Keratinocyte (primary cell): ENCODE results near the gene TGM1. TPM values are rescaled to one million over a fixed set of nuclear protein-coding genes. Genes with fewer than 3 reads are reported as not detected.

Source experiments
- DNase-seq: peaks from one replicate; pipeline ENCODE4 v3.0.0-alpha.2; 2011; ENCODE audit warnings: low read depth, missing footprints, low spot score
- FAIRE-seq: peaks from 2 replicates; lab custom pipeline; 2011; peaks lifted over from hg19 to GRCh38; lab: Jason Lieb, UNC
- H2AFZ ChIP-seq: 2 replicates; pipeline ENCODE4 v1.6.0; 2012; ENCODE audit warnings: low read length, control low read depth, inconsistent platforms; ENCODE audit not compliant: control insufficient read depth
- H3K27ac ChIP-seq: 2 replicates; pipeline ENCODE4 v1.5.1; 2011; ENCODE audit warnings: low read length; ENCODE audit not compliant: control insufficient read depth, insufficient read depth
- H3K27me3 ChIP-seq: 3 replicates; pipeline ENCODE4 v1.6.0; 2011; ENCODE audit warnings: low read length; ENCODE audit not compliant: control insufficient read depth, insufficient read depth; ENCODE audit errors: extremely low read depth
- H3K36me3 ChIP-seq, 2 experiments: 2 replicates in 1 of 2; 3 replicates in 1 of 2; pipeline ENCODE4 v1.5.1; 2011; ENCODE audit warnings: low read length in 2 of 2, mild to moderate bottlenecking in 1 of 2; ENCODE audit not compliant: control insufficient read depth in 2 of 2, insufficient read depth in 2 of 2; ENCODE audit errors: extremely low read depth in 1 of 2
- H3K4me1 ChIP-seq: 3 replicates; pipeline ENCODE4 v1.5.1; 2011; ENCODE audit warnings: low read length; ENCODE audit not compliant: control insufficient read depth, insufficient read depth; ENCODE audit errors: extremely low read depth
- H3K4me2 ChIP-seq: 3 replicates; pipeline ENCODE4 v1.6.0; 2011; ENCODE audit warnings: low read depth, low read length; ENCODE audit not compliant: control insufficient read depth, insufficient read depth; ENCODE audit errors: extremely low read depth
- H3K4me3 ChIP-seq, 3 experiments: fragments of 200-600 bp in 1 of 3; sonication (generic) in 1 of 3; 2 replicates in 2 of 3; 3 replicates in 1 of 3; pipeline ENCODE4 v1.5.1; 2011 to 2016; ENCODE audit warnings: low read length in 3 of 3, mild to moderate bottlenecking in 3 of 3, control low read depth in 2 of 3, inconsistent platforms in 1 of 3, low read depth in 1 of 3, mixed read lengths in 1 of 3, mixed run types in 1 of 3, moderate library complexity in 1 of 3; ENCODE audit not compliant: control insufficient read depth in 2 of 3, insufficient read depth in 2 of 3; ENCODE audit errors: extremely low read depth in 1 of 3
- H3K79me2 ChIP-seq: 2 replicates; pipeline ENCODE4 v1.6.0; 2012; ENCODE audit warnings: low read length; ENCODE audit not compliant: control insufficient read depth, insufficient read depth
- H3K9ac ChIP-seq: 3 replicates; pipeline ENCODE4 v1.6.0; 2011; ENCODE audit warnings: low read length; ENCODE audit not compliant: control insufficient read depth, insufficient read depth; ENCODE audit errors: extremely low read depth
- H3K9me1 ChIP-seq: 3 replicates; pipeline ENCODE4 v1.6.0; 2011; ENCODE audit warnings: low read length; ENCODE audit not compliant: control insufficient read depth, insufficient read depth; ENCODE audit errors: extremely low read depth
- H3K9me3 ChIP-seq: 2 replicates; pipeline ENCODE4 v1.5.1; 2012; ENCODE audit warnings: low read depth, low read length; ENCODE audit not compliant: control insufficient read depth
- H4K20me1 ChIP-seq: 3 replicates; pipeline ENCODE4 v1.6.0; 2011; ENCODE audit warnings: low read length; ENCODE audit not compliant: control insufficient read depth, insufficient read depth; ENCODE audit errors: extremely low read depth
- CTCF ChIP-seq, 3 experiments: IDR thresholded peaks in 1 of 3; conservative IDR thresholded peaks in 1 of 3; optimal IDR thresholded peaks in 1 of 3; 2 replicates in 2 of 3; 3 replicates in 1 of 3; pipeline versions ENCODE3 to v1.5.1; 2011; ENCODE audit warnings: low read length in 3 of 3, mild to moderate bottlenecking in 3 of 3, moderate library complexity in 2 of 3, control low read depth in 1 of 3, inconsistent platforms in 1 of 3; ENCODE audit not compliant: insufficient read depth in 2 of 3; ENCODE audit errors: extremely low read depth in 1 of 3
- EZH2 ChIP-seq: IDR thresholded peaks from one replicate; pipeline ENCODE4 v1.6.1; 2012; ENCODE audit warnings: inconsistent platforms, mild to moderate bottlenecking, low read length, moderate library complexity
- dilution Hi-C: fragments of 300-500 bp; cut with MboI; formaldehyde crosslinking; loops from one replicate; pipeline ENCODE4 v1.7.0; 2020; ENCODE audit warnings: low sequenced_read_pairs; ENCODE audit not compliant: extremely low pct_ligation_motif_present
- polyA plus RNA-seq, 5 experiments: library from polyadenylated mRNA; depleted of rRNA in 3 of 5; stranded (reverse) in 3 of 5; stranded (forward) in 1 of 5; unstranded in 1 of 5; fragments of >200 nt; gene quantifications; 1 replicate in 1 of 5; 2 replicates in 3 of 5; 3 replicates in 1 of 5; pipeline versions ENCODE4 v1.2.1 to v1.2.3, GENCODE V29; 2011 to 2012; ENCODE audit warnings: missing spikeins in 2 of 5, low read depth in 1 of 5, low replicate concordance in 1 of 5

Gene TGM1
- polyA plus RNA-seq, 1 donor (not counting 4 experiments of a cell fraction or from before 2014, with no cell fraction given), result 16.1 TPM

GRCh38 chr14:24289649-24290280, 26.8 kb upstream of the TGM1 start:
- dilution Hi-C loops, result no loop called here
- Histone ChIP-seq H3K27me3 (no peaks in the 10 kb centered on the region), H3K36me3 (peaks cover 27 to 33% of the 10 kb centered on the region in 2 experiments), H3K9me3 (no peaks in the 10 kb centered on the region), H3K4me3 (no peak overlapping the region), H3K9me1 (no peaks in the 10 kb centered on the region), H3K4me1 (peaks cover 7% of the 10 kb centered on the region), H2AFZ (no peak overlapping the region), H3K27ac (no peak overlapping the region), H3K4me2 (no peak overlapping the region), H3K9ac (no peak overlapping the region), H4K20me1 (no peaks in the 10 kb centered on the region), H3K79me2 (no peaks in the 10 kb centered on the region)
- DNase-seq, result no peak
- no peak for FAIRE-seq
- no peak for TF ChIP-seq CTCF (optimal IDR thresholded peaks at IDR 0.05 in 1 of 3, IDR thresholded peaks at IDR 0.05 in 1 of 3, conservative IDR thresholded peaks at IDR 0.05 in 1 of 3; ENCODE audit: extremely low read depth in 1 of 3, insufficient read depth in 2 of 3, low read length in 3 of 3)
- TF ChIP-seq EZH2, result no peak

- Histone ChIP-seq H3K4me1 (peaks cover 11% of the 10 kb centered on the region), H3K4me3 (no peak overlapping the region), H3K27me3 (no peaks in the 10 kb centered on the region), H3K9ac (no peak overlapping the region), H3K4me2 (no peak overlapping the region), H3K27ac (no peak overlapping the region), H4K20me1 (no peaks in the 10 kb centered on the region), H3K36me3 (peaks cover 20 to 25% of the 10 kb centered on the region in 2 experiments), H3K9me3 (no peaks in the 10 kb centered on the region), H3K79me2 (no peaks in the 10 kb centered on the region), H2AFZ (no peak overlapping the region), H3K9me1 (no peaks in the 10 kb centered on the region)
- dilution Hi-C loops, result no loop called here
- no peak for TF ChIP-seq EZH2
- no peak for TF ChIP-seq CTCF (optimal IDR thresholded peaks at IDR 0.05 in 1 of 3, IDR thresholded peaks at IDR 0.05 in 1 of 3, conservative IDR thresholded peaks at IDR 0.05 in 1 of 3; ENCODE audit: extremely low read depth in 1 of 3, insufficient read depth in 2 of 3, low read length in 3 of 3)
- FAIRE-seq, result no peak
- DNase-seq, result no peak
Observed at GRCh38 chr14:24286996-24287395, 24.0 kb upstream of the TGM1 start.
